Fibroblast of lung (primary cell): Measurements from ENCODE around the gene OTUD4.

Experiments
- EZH2 ChIP-seq: IDR thresholded peaks from 2 replicates; pipeline ENCODE4 v1.5.1; 2012; ENCODE audit warnings: low read length, control low read depth, mild to moderate bottlenecking; ENCODE audit errors: missing control alignments
- TF ChIP-seq, protein P1 (sequence below), 2 donors: IDR thresholded peaks in 1 of 2; conservative IDR thresholded peaks in 1 of 2; 1 replicate in 1 of 2; 2 replicates in 1 of 2; pipeline ENCODE4 v1.5.1; 2011 to 2012; ENCODE audit warnings: low read length in 2 of 2, control low read depth in 1 of 2, inconsistent platforms in 1 of 2, low read depth in 1 of 2, mild to moderate bottlenecking in 1 of 2

GRCh38 chr4:145108128-145108527 lies 72.3 kb downstream of the OTUD4 start:
- TF ChIP-seq, protein P1, sequence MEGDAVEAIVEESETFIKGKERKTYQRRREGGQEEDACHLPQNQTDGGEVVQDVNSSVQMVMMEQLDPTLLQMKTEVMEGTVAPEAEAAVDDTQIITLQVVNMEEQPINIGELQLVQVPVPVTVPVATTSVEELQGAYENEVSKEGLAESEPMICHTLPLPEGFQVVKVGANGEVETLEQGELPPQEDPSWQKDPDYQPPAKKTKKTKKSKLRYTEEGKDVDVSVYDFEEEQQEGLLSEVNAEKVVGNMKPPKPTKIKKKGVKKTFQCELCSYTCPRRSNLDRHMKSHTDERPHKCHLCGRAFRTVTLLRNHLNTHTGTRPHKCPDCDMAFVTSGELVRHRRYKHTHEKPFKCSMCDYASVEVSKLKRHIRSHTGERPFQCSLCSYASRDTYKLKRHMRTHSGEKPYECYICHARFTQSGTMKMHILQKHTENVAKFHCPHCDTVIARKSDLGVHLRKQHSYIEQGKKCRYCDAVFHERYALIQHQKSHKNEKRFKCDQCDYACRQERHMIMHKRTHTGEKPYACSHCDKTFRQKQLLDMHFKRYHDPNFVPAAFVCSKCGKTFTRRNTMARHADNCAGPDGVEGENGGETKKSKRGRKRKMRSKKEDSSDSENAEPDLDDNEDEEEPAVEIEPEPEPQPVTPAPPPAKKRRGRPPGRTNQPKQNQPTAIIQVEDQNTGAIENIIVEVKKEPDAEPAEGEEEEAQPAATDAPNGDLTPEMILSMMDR (conservative IDR thresholded peaks at IDR 0.05 in 1 of 2, IDR thresholded peaks at IDR 0.05 in 1 of 2; ENCODE audit: low read depth in 1 of 2, low read length in 2 of 2): no peak
- TF ChIP-seq EZH2: no peak
